GM19351 (cell line): ENCODE results near the gene CARMIL3.
"Not testable (repeated sequence)": the region's sequence is repeated elsewhere in the genome, so short reads cannot be mapped to it uniquely, and the experiment has no call there.

ENCODE experiments used
- ATAC-seq: cut with Tn5 transposase; IDR thresholded peaks from one replicate; pipeline ENCODE4 v1.9.1; 2021; ENCODE audit warnings: mild to moderate bottlenecking, moderate library complexity; ENCODE audit not compliant: unreplicated experiment

CARMIL3 gene

DNA sequence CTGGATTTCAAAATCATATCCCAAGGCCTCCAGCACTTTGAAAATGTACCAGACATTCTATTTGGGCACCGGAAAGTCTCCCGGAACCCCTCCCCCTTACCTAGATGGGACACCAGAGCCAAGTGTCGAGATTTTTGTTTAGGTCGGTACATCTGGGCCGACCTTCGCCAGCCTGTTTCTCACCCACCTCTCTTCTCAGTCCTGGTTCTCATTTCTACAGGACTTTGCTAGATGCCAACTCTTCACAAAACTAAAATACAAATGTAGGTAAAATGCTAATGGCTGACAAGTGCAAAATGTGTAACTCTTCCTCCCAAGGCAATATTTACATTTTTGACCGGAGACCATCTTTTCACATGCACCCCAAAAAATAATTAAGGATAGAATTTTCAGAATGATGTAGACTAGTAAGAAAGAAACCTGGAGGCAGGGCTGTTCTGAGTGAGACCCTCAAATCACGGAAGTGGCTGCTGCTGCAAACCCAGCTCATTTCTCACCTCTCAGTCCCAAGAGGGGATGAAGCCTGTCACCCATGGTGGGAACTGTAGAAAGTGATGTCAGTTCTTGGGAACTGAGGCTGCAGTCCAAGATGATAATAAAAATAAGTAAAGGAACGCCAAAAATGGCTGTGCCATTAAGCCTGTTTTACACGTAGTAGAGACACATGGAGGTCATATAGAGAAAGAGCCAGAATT, 14.7 kb upstream of the CARMIL3 start:
- peak; percentile 13 for ATAC-seq

DNA sequence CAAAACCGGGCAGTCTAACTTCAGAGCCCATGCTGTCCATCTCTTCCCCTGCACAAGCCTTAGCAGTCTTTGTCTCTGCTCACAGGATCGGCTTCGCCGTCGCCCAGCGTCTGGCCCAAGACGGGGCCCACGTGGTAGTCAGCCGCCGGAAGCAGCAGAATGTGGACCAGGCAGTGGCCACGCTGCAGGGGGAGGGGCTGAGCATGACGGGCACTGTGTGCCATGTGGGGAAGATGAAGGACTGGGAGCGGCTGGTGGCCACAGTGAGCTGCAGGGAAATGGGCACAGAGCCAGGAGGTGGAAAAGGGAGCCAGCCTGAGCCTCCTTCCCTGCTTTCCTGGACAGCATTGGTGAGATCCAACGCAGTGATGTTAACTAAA, 14.2 kb upstream of the CARMIL3 start:
- ATAC-seq = no peak

DNA sequence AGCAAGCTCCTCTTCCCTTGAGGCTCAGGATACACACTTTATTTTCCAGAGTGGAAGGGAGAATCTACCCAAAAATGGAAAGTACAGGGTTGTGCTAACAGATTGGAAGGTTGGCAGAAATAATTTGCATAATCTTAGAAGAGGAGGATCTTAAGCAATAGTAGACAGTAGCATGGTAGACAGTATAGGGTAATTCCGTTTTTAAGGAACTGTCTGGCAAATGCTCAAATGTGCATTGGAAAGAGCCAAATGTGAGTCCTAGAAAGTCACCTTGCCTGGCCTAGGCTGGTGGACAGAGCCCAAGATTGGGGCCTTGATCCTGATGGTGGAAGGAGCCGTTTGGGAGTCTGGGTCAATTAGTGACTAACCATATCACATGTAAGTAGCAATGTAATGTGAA, 13.1 kb upstream of the CARMIL3 start:
- ATAC-seq = no peak

DNA sequence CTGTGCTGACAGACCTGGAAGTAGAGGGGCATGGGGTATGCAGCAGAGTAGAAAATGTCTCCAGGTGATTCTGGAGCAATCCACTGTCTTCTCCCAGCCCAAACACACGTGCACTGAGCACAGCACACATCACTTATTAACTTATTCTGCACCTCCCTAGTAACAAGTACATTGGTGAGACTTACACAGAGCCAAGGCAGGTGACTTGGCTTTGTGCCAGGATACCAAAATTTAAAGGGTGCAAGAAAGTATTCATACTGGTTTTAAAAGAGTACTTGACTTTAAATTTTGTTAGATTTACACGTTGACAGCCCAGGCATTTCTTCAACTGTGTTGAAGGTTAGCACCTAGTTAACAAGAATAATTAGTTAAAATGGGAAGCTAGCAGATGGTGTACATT, 11.1 kb upstream of the CARMIL3 start:
- no peak for ATAC-seq

DNA sequence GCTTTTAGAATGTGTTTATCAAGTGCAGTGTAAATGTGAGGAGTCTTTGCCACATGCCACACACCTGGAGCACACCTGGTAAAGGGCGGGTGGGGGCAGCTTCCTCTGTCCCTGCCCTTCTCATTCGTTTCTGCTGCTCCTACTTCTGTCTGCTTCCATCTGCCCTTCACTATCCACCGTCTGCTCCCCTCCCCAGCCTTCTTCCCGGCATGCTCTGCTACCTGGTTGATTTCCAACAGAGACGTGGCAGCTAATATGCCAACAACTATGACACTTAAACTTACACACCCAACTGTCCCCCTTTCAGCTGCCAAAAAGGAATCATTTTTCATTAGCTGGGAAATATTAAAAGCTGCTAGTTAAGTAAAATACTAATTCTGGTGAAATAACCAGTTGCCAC, 9.1 kb upstream of the CARMIL3 start:
- ATAC-seq = no peak

DNA sequence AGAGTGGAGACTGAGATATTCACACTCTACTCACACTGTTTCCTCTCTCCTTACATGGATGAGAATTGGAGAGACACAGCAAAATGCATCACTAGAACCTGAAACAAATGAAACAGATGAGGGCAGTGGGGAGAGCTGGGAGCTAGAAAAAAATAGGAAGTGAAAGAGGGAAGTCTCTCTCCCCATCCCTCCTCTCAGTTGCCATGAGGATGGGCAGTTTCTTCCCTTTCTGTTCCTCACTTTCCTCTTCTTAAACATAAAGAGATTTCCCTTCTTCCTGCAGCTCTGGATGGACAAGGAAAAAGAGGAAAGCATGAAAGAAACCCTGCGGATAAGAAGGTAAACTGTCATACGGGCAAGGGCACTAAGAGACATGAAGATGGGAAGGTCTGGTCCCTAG, 2.8 kb upstream of the CARMIL3 start:
- not testable (repeated sequence) for ATAC-seq

DNA sequence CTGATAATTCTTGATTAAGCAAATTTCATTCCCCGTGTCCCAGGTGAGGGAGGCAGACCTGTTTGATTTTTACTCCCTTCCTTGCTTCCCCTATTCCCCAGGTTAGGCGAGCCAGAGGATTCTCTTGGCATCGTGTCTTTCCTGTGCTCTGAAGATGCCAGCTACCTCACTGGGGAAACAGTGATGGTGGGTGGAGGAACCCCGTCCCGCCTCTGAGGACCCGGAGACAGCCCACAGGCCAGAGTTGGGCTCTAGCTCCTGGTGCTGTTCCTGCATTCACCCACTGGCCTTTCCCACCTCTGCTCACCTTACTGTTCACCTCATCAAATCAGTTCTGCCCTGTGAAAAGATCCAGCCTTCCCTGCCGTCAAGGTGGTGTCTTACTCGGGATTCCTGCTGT, 1.1 kb upstream of the CARMIL3 start:
- ATAC-seq = not testable (repeated sequence)

DNA sequence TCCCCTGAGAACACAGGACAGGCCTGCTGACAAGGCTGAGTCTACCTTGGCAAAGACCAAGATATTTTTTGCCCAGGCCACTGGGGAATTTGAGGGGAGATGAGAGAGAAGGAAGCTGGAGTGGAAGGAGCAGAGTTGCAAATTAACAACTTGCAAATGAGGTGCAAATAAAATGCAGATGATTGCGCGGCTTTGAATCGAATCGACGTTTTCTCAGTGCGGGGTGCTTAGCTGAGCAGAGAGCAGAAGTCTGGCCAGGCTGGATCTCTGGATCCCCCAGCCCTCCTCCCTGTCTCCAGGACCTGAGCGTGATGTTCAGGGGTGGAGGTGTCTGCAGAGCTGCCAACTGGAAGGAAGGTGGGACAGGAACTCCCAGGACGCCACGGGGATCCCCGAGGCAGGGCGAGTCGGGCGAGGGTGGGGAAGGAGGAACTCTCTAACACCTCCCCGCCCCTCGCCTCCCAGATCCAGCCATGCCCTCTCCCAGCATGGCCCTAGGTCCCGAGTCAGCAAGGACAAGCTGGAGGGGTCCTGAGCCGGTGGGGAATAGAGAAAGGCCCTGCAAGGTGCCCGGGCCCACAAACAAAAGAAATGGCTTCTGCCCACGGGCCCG, 527 bp upstream of the CARMIL3 start:
- peak; percentile 10 for ATAC-seq

DNA sequence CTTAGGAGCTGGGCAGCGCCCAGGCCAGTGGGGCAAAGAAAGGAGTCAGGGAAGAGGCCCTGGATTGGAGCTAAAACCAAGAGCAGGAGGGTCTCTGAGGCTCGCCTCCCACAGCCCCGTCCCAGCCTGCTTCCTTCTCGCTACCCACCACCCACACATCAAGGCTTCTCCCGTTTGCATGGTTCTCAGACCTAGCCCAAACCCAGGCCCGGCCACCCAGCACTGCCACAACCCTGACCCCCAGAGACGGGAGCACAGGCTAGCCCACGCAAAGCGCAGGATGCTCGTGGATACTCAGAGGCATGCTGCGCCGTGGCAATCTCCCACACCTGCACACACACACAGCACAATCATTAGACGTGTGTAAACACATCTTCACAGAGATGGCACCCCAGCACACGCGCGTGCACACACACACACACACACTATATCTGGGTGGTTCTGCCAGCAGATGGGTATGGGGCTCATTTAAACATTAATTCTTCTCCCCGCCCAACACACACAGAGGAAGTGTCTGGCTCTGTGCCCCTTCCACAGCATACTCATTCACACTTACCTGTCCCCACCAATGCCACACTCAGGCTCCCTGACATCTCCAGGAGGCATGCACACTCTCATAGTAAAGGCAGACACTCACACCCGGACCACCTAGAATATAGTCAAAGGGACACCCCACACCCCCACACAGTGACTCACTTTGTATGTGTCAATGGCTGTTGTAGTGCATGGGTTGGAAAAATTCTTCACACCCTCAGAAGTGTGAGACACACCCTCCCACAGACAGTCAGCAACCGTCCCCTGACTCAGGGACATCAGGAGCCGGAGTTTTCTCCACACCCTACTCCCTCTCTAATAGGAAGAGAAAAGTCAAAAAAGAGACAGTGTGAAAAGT, 1.1 kb downstream of the CARMIL3 start:
- no peak for ATAC-seq

DNA sequence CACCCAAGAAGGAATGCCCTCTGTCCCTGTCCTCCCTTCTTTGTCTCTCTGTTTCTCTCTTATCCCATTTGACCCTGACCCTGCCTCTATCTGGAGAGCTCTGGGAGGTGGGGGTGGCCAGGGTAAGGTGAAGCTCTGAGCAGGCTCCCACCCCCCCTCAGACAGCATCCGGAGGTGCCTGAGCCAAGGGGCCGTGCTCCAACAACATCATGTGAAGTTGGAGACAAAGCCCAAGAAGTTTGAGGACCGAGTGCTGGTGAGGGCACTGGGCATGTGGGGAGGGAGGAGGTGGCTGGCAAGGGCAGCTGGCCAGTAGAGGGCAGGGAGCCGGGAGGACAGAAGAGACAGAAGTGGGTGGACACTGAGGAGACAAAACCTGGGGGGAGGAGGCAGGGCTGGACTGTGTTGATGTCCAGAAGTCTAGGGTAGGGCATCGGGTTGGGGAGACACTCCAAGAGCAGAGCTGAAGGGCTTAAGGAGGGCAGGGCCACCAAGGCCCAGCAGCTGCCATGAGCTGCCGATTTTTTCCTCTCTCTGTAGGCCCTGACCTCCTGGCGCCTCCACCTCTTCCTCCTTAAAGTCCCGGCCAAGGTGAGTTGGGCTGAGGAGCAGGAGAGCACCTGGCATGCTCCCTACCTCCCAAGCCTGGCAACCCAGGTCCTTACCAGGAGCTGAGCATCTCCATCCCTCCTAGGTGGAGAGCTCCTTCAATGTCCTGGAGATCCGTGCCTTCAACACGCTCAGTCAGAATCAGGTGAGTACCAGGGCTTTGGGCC, 1.9 kb downstream of the CARMIL3 start:
- ATAC-seq = no peak

DNA sequence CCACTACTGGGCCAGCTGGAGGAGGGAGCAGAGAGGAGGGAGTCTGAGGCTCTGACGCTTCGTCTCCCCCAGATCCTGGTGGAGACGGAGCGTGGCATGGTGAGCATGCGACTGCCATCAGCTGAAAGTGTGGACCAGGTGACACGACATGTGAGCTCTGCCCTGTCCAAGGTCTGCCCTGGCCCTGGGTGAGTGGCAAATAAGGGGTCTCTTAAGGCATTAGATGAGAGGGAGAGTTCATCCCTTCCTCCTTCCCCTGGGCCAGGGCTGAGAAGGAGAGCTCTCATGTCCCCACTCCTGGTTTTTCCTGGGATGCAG, 2.5 kb downstream of the CARMIL3 start:
- no peak for ATAC-seq

DNA sequence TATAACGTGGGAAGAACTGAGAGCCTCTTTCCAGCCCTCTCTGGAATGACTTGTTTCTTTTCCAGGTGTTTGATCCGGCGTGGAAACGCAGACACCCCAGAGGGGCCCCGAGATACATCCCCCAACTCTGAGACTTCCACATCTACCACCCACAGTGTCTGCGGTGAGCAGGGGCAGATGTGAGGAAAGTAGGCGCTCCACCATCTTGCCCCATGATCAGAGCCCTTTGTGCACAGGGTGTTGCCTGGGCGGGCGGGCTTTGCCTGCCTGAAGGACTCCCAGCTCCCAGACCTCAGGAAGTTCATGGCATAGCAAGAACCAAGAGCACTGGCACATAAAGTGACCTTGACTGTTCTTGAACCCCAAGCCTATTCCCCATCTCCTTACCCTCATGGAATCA, 2.8 kb downstream of the CARMIL3 start:
- ATAC-seq = no peak

DNA sequence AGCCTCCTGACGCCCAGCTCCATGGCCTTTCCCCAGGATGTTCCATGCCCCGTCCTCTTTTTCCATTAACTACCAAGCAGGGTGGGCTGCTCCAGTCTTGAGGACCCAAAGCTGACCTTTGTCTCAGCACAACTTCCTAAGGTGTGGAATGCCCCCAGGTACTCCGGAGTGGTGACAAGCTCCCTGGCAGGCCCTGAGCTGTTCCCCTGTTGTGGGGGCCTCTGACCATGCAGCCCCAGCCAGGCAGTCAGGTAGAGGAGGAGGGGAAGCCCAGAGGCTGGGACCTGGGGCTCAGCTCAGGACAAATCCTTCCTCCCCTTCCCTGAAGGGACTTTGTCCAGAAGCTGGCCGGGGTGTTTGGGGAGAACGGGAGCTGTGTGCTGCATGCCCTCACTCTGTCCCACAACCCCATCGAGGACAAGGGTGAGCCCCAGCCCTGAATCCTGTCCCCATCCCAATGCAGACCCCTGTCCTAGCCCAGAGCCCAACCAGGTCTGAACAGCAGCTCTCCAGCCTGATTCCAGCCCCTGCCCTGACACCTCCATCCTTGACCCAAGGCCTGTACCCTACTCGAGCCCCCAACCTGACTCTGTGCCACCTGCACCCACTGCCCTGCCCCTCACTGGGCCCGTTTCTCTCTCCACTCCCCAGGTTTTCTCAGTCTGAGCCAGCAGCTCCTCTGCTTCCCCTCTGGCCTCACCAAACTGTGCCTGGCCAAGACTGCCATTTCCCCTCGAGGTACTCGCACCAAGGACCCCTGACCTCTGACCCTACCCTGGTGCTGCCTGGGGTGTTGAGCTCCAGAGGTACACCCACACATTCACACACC, 4.4 kb downstream of the CARMIL3 start:
- no peak for ATAC-seq

DNA sequence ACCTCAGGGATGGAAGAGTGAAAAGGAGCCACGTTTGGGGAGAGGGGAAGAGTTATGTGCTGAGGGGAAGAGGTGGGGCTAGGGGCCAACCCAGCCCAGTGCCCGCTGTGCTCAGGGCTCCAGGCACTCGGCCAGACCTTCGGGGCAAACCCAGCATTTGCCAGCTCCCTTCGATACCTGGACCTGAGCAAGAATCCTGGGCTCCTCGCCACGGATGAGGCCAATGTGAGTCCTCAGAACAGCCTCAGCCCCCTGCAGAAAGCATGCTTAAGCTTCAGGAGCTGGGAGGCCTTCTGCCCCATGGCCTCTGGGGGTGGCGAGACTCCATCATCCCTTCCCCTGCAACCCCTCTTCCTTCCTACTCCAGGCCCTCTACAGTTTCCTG, 5.0 kb downstream of the CARMIL3 start:
- ATAC-seq = no peak

DNA sequence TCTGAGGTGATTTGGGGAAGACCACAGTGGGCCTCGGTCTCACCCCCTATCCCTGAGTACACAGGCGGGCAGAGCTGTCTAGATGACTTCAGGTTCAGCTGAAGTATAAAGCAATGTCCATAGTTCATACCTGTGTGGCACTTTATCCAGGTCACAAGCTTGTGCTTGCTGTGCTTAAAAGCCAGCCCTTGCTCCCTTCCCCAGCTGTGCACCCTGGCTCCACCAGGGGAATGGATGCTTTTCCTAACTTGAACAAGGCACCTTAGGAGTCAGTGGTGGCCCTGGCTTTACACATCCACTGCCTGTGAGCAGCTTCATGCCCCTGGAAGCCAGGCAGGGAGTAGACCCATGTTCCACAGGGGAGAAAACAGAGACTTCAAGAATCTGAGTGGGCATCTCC, 5.5 kb downstream of the CARMIL3 start:
- no peak for ATAC-seq

DNA sequence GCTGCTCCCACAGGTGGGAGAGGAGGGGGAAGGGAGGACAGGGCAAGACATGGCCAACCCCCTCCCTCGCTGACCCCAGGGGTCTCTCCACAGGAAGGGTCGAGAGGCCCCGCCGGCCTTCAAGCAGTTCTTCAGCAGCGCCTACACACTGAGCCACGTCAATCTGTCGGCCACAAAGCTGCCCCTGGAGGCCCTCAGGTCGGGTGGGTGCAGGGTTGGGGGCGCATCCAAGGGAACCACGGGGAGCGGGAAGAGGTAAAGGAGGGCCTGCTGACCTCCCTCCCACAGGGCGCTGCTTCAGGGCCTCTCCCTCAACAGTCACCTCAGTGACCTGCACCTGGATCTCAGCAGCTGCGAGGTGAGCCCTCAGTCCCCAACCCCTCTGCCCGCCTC, 6.1 kb downstream of the CARMIL3 start:
- no peak for ATAC-seq

DNA sequence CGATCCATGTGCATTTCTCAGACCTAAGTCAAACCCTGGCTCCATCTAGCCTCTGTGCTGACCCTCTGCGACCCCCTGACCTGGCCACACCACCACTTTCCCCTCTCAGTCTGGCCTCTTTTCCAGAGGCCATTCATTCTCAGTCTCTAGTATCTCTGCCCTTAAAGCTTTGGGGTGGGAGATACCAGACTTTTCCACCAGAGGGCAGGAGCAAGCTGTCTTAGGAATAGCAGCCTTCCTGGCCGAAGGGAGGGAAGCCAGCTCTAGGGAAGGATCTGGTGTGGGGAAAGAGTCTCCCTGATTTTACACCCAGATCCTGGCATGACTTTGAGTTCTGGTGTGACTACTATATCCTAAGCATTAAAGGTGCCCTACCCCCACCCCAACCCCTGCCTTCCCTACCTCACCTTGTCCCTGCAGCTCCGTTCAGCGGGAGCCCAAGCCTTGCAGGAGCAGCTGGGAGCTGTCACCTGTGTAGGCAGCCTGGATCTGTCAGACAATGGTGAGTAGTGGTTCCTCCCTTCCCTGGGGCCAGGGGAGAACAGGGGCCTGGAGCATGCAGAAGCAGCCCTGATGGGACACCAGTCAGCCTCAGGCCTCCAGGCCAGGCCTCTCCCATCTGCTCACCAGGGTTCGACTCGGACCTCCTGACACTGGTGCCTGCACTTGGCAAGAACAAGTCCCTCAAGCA, 6.6 kb downstream of the CARMIL3 start:
- ATAC-seq = no peak

DNA sequence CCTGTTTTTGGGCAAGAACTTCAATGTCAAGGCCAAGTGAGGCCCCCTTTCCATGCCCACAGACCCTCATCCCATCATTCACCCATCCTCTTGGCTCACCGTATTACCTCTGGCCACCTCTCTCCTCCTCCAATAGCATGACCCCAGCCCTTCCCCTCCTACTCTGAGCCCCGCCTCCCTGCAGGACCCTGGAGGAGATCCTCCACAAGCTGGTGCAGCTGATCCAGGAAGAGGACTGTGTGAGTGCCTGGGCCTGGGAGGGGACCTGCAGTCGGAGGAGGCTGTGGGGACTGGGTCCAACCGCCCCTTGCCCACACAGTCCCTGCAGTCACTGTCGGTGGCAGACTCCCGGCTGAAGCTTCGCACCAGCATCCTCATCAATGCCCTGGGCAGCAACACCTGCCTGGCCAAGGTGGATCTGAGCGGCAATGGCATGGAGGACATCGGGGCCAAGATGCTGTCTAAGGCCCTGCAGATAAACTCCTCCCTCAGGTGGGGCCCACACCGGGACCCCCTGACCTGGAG, 7.2 kb downstream of the CARMIL3 start:
- ATAC-seq = no peak

DNA sequence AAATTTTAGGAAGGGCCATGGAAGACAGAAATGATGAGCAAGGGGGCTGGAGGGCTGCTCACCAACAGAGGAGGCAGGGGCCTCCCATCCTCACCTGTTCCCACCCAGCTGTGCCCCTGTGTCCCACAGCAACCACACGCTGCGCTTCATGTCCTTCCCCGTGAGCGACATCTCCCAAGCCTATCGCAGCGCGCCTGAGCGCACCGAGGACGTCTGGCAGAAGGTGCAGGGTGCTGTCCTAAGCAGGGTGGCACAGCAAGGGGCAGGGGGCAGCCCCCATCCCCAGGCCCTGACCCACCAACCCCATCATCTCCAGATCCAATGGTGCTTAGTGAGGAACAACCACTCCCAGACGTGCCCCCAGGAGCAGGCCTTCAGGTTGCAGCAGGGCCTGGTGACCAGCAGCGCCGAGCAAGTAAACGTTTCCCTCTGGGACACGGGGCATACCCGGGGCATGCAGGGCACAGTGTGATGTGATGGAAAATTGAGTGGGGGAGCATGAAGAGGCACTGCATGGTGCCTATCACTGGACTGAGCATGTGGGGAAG, 8.1 kb downstream of the CARMIL3 start:
- no peak for ATAC-seq
